Peyer's patch (tissue), 4 donors: Measurements from ENCODE around the gene CGB8.
"Not testable (repeated sequence)": the region's sequence is repeated elsewhere in the genome, so short reads cannot be mapped to it uniquely, and the experiment has no call there.

ENCODE experiments used
- POLR2A ChIP-seq, 2 donors: fragments of 450-650 bp; IDR thresholded peaks; one replicate each; pipeline ENCODE4 v1.5.1; 2017; ENCODE audit warnings: antibody characterized with exemption in 2 of 2, mild to moderate bottlenecking in 2 of 2, moderate library complexity in 2 of 2
- TF ChIP-seq, protein P1 (sequence below), 6 experiments: fragments of 450-650 bp in 4 of 6; fragments of 200-600 bp in 2 of 6; sonication (generic) in 1 of 6; IDR thresholded peaks; one replicate each; pipeline ENCODE4 v1.5.1; 2017 to 2019; ENCODE audit warnings: antibody characterized with exemption in 6 of 6, mild to moderate bottlenecking in 3 of 6, moderate library complexity in 1 of 6

DNA sequence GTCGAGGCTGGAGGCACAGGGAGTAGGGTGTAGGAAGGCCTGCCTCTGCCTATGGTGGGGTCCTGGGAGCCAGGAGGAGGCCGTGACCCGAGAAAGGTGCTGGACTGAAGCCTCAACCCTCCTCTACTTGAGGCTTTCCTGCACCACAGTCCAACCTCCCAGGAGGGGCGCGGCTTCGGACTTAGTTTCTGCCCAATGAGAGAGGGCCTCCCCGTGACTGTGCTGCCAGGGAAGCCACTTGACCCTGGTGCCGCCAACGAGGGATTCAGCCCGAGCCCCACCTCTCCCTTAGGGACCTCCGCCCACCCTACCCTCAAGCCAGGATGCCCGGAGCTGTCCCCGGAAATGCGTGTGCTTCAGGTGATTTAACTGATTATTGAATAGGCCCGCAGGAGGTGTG lies 24.7 kb downstream of the CGB8 start, which contains the start of gene CGB3:
- TF ChIP-seq, protein P1, sequence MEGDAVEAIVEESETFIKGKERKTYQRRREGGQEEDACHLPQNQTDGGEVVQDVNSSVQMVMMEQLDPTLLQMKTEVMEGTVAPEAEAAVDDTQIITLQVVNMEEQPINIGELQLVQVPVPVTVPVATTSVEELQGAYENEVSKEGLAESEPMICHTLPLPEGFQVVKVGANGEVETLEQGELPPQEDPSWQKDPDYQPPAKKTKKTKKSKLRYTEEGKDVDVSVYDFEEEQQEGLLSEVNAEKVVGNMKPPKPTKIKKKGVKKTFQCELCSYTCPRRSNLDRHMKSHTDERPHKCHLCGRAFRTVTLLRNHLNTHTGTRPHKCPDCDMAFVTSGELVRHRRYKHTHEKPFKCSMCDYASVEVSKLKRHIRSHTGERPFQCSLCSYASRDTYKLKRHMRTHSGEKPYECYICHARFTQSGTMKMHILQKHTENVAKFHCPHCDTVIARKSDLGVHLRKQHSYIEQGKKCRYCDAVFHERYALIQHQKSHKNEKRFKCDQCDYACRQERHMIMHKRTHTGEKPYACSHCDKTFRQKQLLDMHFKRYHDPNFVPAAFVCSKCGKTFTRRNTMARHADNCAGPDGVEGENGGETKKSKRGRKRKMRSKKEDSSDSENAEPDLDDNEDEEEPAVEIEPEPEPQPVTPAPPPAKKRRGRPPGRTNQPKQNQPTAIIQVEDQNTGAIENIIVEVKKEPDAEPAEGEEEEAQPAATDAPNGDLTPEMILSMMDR (IDR thresholded peaks at IDR 0.05): not testable (repeated sequence)
- TF ChIP-seq POLR2A (IDR thresholded peaks at IDR 0.05): not testable (repeated sequence)
